Activated CD4-positive, alpha-beta memory T cell treated with anti-CD3 and anti-CD28 coated beads for 36 hours (primary cell): ENCODE results near the gene TEX14. TPM values are rescaled to one million over a fixed set of nuclear protein-coding genes. Genes with fewer than 3 reads are reported as not detected.

Source experiments
- CTCF ChIA-PET: fragments of 350-600 bp; sonication (Branson Sonifier 250); formaldehyde crosslinking; loops from one replicate; lab custom pipeline; 2021; ENCODE audit warnings: antibody characterized with exemption, inconsistent platforms; lab: Charles Lee
- POLR2A ChIA-PET: fragments of 350-600 bp; sonication (Branson Sonifier 250); formaldehyde crosslinking; loops from one replicate; lab custom pipeline; 2021; ENCODE audit warnings: antibody characterized with exemption; lab: Charles Lee
- DNase-seq: peaks from one replicate; pipeline ENCODE4 v3.0.0-alpha.2; 2020
- H3K27ac Mint-ChIP-seq: one replicate; pipeline ENCODE4 v1.8.0; 2021; ENCODE audit warnings: mixed read lengths
- H3K27me3 Mint-ChIP-seq: one replicate; pipeline ENCODE4 v1.8.0; 2021; ENCODE audit warnings: mixed read lengths
- H3K36me3 Mint-ChIP-seq: one replicate; pipeline ENCODE4 v1.8.0; 2021; ENCODE audit warnings: mixed read lengths
- H3K4me1 Mint-ChIP-seq: one replicate; pipeline ENCODE4 v1.8.0; 2021; ENCODE audit warnings: low read depth, mixed read lengths
- H3K4me3 Mint-ChIP-seq: one replicate; pipeline ENCODE4 v1.8.0; 2021; ENCODE audit warnings: mild to moderate bottlenecking, mixed read lengths
- H3K9me3 Mint-ChIP-seq: one replicate; pipeline ENCODE4 v1.8.0; 2021; ENCODE audit warnings: mixed read lengths
- intact Hi-C: fragments of 100-400 bp; cut with micrococcal nuclease; formaldehyde crosslinking; loops from one replicate; pipeline ENCODE4 v1.15.1; 2023
- total RNA-seq, 2 experiments: library from RNA; stranded (reverse); gene quantifications; one replicate each; pipeline ENCODE4 v1.2.3, GENCODE V29; 2021

TEX14 gene
- total RNA-seq, 2 experiments from 2014 or later = 0.14 to 0.17 TPM

DNA sequence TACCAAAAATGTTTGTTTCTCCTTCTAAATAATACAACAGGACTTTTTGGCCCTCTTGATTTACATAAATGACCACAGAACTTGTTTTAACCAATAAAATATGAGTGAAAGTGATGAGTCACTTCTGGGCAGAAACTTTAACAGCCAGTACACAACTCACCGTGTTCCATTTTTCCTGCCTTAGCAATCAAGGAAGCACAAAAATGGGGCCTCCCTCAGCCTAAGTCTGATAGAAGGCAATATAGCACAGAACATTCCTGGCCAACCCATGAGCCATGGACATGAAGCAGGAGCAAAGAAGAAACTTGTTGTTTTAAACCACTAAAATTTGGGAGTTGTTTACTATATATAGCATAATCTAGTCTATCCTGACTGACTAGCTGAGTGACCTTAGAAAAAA is 116.3 kb downstream of the TEX14 start:
- H3K27me3 Mint-ChIP-seq = no peaks in the 10 kb centered on the region
- no peaks in the 10 kb centered on the region for H3K9me3 Mint-ChIP-seq
- H3K27ac Mint-ChIP-seq = no peak overlapping the region
- no peaks in the 10 kb centered on the region for H3K4me1 Mint-ChIP-seq
- DNase-seq = no peak
- intact Hi-C loops = no loop called here
- no peaks in the 10 kb centered on the region for H3K36me3 Mint-ChIP-seq
- H3K4me3 Mint-ChIP-seq = no peak overlapping the region
- POLR2A ChIA-PET = interaction anchor here (1.0 kb wide), 1 partner anchor 25 kb away, joined by 3 read pairs; no protein-coding TSS in a partner anchor
- CTCF ChIA-PET = interaction anchor here (0.6 to 5.4 kb wide), 2 partner anchors 12 to 375 kb away, joined by 3 to 43 read pairs; no protein-coding TSS in a partner anchor

- Mint-ChIP-seq H3K4me3 (no peak overlapping the region), H3K27me3 (no peaks in the 10 kb centered on the region), H3K9me3 (no peaks in the 10 kb centered on the region), H3K4me1 (no peaks in the 10 kb centered on the region), H3K27ac (no peak overlapping the region), H3K36me3 (no peaks in the 10 kb centered on the region)
- CTCF ChIA-PET = interaction anchor here (0.8 to 5.4 kb wide), 2 partner anchors 14 to 432 kb away, joined by 3 to 43 read pairs; no protein-coding TSS in a partner anchor
- DNase-seq = no peak
- intact Hi-C loops = no loop called here
- POLR2A ChIA-PET = no interaction called here
These were observed 117.8 kb downstream of the TEX14 start for GRCh38 chr17:58574025-58574424.

GRCh38 chr17:58572846-58573245 is 119.0 kb downstream of the TEX14 start:
- Mint-ChIP-seq H3K4me1 (no peaks in the 10 kb centered on the region), H3K27ac (no peak overlapping the region), H3K36me3 (no peaks in the 10 kb centered on the region), H3K9me3 (no peaks in the 10 kb centered on the region), H3K4me3 (no peak overlapping the region), H3K27me3 (no peaks in the 10 kb centered on the region)
- DNase-seq = no peak
- POLR2A ChIA-PET = interaction anchor here (1.4 kb wide), 1 partner anchor 58 kb away, joined by 4 read pairs; no protein-coding TSS in a partner anchor
- intact Hi-C loops = no loop called here
- CTCF ChIA-PET = no interaction called here

- Mint-ChIP-seq H3K4me3 (no peak overlapping the region), H3K27me3 (no peaks in the 10 kb centered on the region), H3K9me3 (no peaks in the 10 kb centered on the region), H3K27ac (no peak overlapping the region), H3K36me3 (no peaks in the 10 kb centered on the region), H3K4me1 (no peaks in the 10 kb centered on the region)
- DNase-seq = no peak
- POLR2A ChIA-PET = no interaction called here
- CTCF ChIA-PET = no interaction called here
- intact Hi-C loops = no loop called here
These were observed 121.1 kb downstream of the TEX14 start for GRCh38 chr17:58570758-58571157.

DNA sequence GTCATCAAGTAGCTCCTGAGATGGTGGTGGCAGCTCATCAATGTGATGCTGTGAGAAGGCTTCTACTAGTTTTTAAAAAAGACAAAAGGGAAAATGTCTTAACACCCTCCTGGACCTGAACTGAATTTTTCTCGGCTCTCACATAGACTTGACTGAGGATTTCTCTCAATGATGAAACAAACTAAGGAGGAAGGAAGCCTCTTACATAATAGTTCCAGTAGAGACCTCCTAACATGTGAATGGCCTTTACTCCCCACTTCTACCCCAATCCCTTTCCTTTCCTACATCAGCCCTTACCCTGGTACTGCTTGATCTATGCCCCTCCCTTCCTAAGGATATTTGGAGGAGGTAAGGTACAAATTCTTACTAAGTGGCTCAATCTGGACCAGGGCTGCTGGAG is 122.6 kb downstream of the TEX14 start:
- Mint-ChIP-seq H3K27ac (no peak overlapping the region), H3K36me3 (no peaks in the 10 kb centered on the region), H3K4me3 (no peak overlapping the region), H3K27me3 (no peaks in the 10 kb centered on the region), H3K4me1 (peaks cover 2% of the 10 kb centered on the region), H3K9me3 (no peaks in the 10 kb centered on the region)
- ChIA-PET CTCF (no interaction called here), POLR2A (no interaction called here)
- intact Hi-C loops = no loop called here
- DNase-seq = no peak

DNA sequence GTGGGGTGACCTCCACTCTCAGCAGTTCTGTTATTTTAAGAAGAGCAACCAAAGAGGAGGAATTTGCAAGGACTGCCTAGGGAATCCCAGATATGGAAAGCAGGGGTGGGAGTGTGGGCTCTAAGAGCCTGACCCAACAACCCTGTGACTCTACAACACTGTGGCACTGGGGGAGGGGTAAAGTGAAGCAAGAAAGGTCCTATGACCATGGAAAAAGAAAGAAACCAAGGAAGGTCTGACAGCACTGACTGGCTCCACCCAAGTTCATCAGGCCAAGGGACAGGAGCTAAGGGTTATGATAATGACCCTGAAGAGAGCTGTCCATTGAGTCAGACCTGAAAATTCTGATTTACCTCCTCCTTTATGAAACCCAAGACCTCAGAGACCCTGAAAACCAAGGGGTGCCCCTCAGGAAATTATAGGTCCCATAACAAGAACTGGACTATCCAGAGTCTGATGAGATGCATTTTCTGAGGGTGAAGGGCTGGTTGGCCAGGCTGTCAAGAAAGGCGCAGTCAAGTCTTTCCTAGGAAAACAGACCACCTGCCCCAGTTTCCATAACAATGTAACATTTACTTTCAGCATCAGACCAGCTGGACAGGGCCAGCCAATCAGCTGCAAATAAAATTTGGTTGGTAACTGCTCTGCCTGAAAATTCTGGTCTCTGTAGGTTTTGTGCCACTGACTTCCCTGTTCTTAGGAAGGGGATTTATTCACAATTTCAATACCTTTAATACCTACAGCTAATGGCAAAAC is 123.6 kb downstream of the TEX14 start:
- ChIA-PET CTCF (interaction anchor here (0.5 to 1.4 kb wide), 4 partner anchors 9 to 133 kb away, joined by 3 to 5 read pairs (median 4); no protein-coding TSS in a partner anchor), POLR2A (no interaction called here)
- Mint-ChIP-seq H3K27ac (no peak overlapping the region), H3K27me3 (no peaks in the 10 kb centered on the region), H3K9me3 (no peaks in the 10 kb centered on the region), H3K36me3 (no peaks in the 10 kb centered on the region), H3K4me1 (peaks cover 3% of the 10 kb centered on the region), H3K4me3 (no peak overlapping the region)
- DNase-seq = no peak
- intact Hi-C loops = no loop called here

GRCh38 chr17:58565389-58566311 is 126.2 kb downstream of the TEX14 start:
- Mint-ChIP-seq H3K27me3 (no peaks in the 10 kb centered on the region), H3K4me1 (peaks cover 3% of the 10 kb centered on the region), H3K4me3 (no peak overlapping the region), H3K9me3 (no peaks in the 10 kb centered on the region), H3K27ac (no peak overlapping the region), H3K36me3 (no peaks in the 10 kb centered on the region)
- ChIA-PET CTCF (interaction anchor here (1.0 to 1.8 kb wide), 3 partner anchors 12 to 22 kb away, joined by 3 to 8 read pairs (median 3); no protein-coding TSS in a partner anchor), POLR2A (interaction anchor here (1.1 to 1.6 kb wide), 2 partner anchors 51 to 65 kb away, joined by 3 to 4 read pairs; no protein-coding TSS in a partner anchor)
- intact Hi-C loops = no loop called here
- DNase-seq = no peak

DNA sequence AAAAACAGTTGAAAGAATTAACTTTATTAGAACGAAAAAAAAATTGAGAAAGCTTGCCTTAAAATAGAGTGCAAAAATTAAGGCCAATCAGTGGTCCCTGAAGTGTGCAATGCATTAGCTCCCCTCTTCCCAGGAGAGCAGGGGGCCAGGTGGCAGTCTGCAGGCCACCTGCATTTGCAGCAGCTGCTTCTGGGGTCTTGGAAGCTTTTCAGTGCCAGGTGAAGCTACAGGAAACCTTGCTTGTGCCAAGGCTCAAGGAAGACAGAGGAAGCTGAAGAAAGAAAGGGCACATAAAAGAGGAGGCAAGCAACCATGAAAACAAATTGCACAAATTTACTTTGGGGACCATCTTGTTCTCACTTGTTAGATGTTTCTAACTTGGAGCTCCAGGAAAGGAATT is 126.9 kb downstream of the TEX14 start:
- POLR2A ChIA-PET = interaction anchor here (1.1 to 1.6 kb wide), 2 partner anchors 50 to 66 kb away, joined by 3 to 4 read pairs; no protein-coding TSS in a partner anchor
- intact Hi-C loops = no loop called here
- Mint-ChIP-seq H3K36me3 (no peaks in the 10 kb centered on the region), H3K27me3 (no peaks in the 10 kb centered on the region), H3K4me3 (no peak overlapping the region), H3K4me1 (peaks cover 3% of the 10 kb centered on the region), H3K27ac (no peak overlapping the region), H3K9me3 (no peaks in the 10 kb centered on the region)
- CTCF ChIA-PET = interaction anchor here (1.0 to 1.8 kb wide), 4 partner anchors 13 to 23 kb away, joined by 3 to 8 read pairs (median 3); no protein-coding TSS in a partner anchor
- no peak for DNase-seq

DNA sequence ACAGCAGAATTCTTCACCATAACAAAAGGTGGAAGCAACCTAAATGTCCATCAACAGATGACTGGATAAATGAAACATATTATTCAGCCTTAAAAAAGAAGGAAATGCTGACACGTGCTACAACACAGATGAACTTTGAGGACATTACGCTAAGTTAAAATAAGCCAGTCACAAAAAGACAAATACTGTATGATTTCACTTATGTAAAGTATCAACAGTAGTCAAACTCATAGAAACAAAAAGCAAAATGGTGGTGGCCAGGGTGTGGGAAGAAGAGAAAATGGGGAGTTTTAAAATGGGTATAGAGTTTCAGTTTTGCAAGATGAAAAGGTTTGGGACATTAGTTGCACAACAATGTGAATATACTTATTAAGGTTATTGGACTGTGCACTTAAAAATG is 127.6 kb downstream of the TEX14 start:
- H3K36me3 Mint-ChIP-seq = no peaks in the 10 kb centered on the region
- ChIA-PET POLR2A (interaction anchor here (1.1 kb wide), 1 partner anchor 49 kb away, joined by 3 read pairs; no protein-coding TSS in a partner anchor), CTCF (interaction anchor here (1.0 to 1.8 kb wide), 2 partner anchors 14 to 17 kb away, joined by 3 to 8 read pairs; no protein-coding TSS in a partner anchor)
- no peak for DNase-seq
- no peaks in the 10 kb centered on the region for H3K27me3 Mint-ChIP-seq
- H3K4me3 Mint-ChIP-seq = no peak overlapping the region
- no peak overlapping the region for H3K27ac Mint-ChIP-seq
- intact Hi-C loops = no loop called here
- H3K4me1 Mint-ChIP-seq = peaks cover 3% of the 10 kb centered on the region
- H3K9me3 Mint-ChIP-seq = no peaks in the 10 kb centered on the region

DNA sequence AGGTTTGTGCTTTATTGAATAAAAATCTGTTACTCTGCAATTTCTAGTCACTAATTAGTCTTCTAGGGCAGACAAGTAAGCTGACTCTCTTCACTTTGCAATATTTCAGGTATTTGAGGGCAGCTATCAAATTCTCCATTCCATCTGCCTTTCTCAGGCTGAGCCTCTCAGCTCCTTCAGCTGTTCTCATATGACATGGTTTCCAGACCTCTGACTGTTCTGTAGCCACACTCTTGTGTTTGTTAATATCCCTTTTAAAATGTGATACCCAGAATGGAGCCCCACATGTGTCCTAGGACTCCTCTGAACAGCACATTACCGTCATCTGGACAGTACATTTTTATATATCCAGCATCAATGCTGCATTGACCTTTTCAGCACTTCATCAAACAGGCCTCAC is 131.3 kb downstream of the TEX14 start:
- H3K27ac Mint-ChIP-seq = no peak overlapping the region
- CTCF ChIA-PET = no interaction called here
- no peaks in the 10 kb centered on the region for H3K27me3 Mint-ChIP-seq
- no peak for DNase-seq
- no peak overlapping the region for H3K4me3 Mint-ChIP-seq
- H3K9me3 Mint-ChIP-seq = no peaks in the 10 kb centered on the region
- intact Hi-C loops = no loop called here
- no peaks in the 10 kb centered on the region for H3K36me3 Mint-ChIP-seq
- peaks cover 8% of the 10 kb centered on the region for H3K4me1 Mint-ChIP-seq
- POLR2A ChIA-PET = no interaction called here

DNA sequence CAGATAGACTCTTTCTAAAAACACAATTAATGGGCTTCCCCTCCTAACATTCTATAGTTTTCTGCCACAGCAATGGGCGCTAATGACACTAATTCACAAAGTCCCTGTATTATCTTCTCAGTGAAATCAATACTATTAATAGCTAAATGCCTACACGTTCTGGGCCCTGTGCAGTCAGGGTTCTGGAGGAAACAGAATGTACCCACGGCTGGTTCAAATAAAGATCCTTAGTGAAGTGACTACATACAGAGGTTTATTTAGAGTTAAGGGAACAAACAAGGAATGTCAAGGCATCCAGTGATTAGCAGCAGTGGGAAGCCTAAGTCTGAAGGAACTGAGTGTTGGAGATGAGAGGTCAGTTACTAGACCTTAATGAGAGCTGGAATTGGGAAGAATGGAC is 133.9 kb downstream of the TEX14 start:
- ChIA-PET CTCF (interaction anchor here (1.2 kb wide), 1 partner anchor 30 kb away, joined by 7 read pairs; no protein-coding TSS in a partner anchor), POLR2A (no interaction called here)
- intact Hi-C loops = no loop called here
- no peaks in the 10 kb centered on the region for H3K36me3 Mint-ChIP-seq
- H3K9me3 Mint-ChIP-seq = no peaks in the 10 kb centered on the region
- H3K27ac Mint-ChIP-seq = no peak overlapping the region
- H3K27me3 Mint-ChIP-seq = no peaks in the 10 kb centered on the region
- no peak for DNase-seq
- H3K4me3 Mint-ChIP-seq = no peak overlapping the region
- peaks cover 5% of the 10 kb centered on the region for H3K4me1 Mint-ChIP-seq
